HepG2 (cell line): ENCODE results near the gene ADAMTS20. TPM values are rescaled to one million over a fixed set of nuclear protein-coding genes. Genes with fewer than 3 reads are reported as not detected.

ENCODE experiments used
- ATAC-seq: fragments of 200-7000 bp; cut with Tn5 transposase; 3 replicates; pipeline ENCODE4 v1.9.1; 2020; ENCODE audit warnings: mild to moderate bottlenecking, moderate library complexity
- BruUV-seq: library from RNA; stranded (reverse); fragments of 400-500 nt; replicated peaks from 2 replicates; lab custom pipeline; 2021; lab: Mats Ljungman, UMichigan
- CTCF ChIA-PET: fragments of 300-600 bp; formaldehyde crosslinking; extraction: SDS; loops from one replicate; lab custom pipeline; 2021; ENCODE audit warnings: low total read pairs, inconsistent platforms, low intra/inter-chr PET ratio; lab: Yijun Ruan, JAX
- POLR2A ChIA-PET: fragments of 350-600 bp; sonication (Branson Sonifier 250); formaldehyde crosslinking; loops from one replicate; lab custom pipeline; 2020; ENCODE audit warnings: antibody characterized with exemption, inconsistent platforms; lab: Yijun Ruan, JAX
- DNase-seq: peaks from one replicate; pipeline ENCODE4 v3.0.0-alpha.2; 2015; ENCODE audit warnings: low spot score
- FAIRE-seq: peaks from 3 replicates; lab custom pipeline; 2011; peaks lifted over from hg19 to GRCh38; lab: Jason Lieb, UNC
- H2AFZ ChIP-seq: one replicate; pipeline ENCODE4 v1.6.1; 2011; ENCODE audit warnings: low read length, inconsistent platforms
- H3K27ac ChIP-seq: fragments of 300-600 bp; 3 replicates; pipeline ENCODE4 v1.8.0; 2011; ENCODE audit warnings: mixed run types, mild to moderate bottlenecking, mixed read lengths, low read length, inconsistent platforms; ENCODE audit not compliant: insufficient read depth; ENCODE audit errors: extremely low read length
- H3K27me3 ChIP-seq, 2 experiments: fragments of 200-600 bp in 1 of 2; 2 replicates in 1 of 2; 3 replicates in 1 of 2; pipeline versions ENCODE4 v1.6.0 to v1.8.0; 2011; ENCODE audit warnings: low read length in 2 of 2, mild to moderate bottlenecking in 2 of 2, moderate library complexity in 2 of 2, inconsistent platforms in 1 of 2; ENCODE audit not compliant: insufficient read depth in 2 of 2, control insufficient read depth in 1 of 2
- H3K36me3 ChIP-seq, 2 experiments: fragments of 200-600 bp in 1 of 2; replicated peaks in 1 of 2; 2 replicates in 1 of 2; 3 replicates in 1 of 2; pipeline versions ENCODE4 v1.5.1 to v1.8.0; 2011; ENCODE audit warnings: low read length in 2 of 2, inconsistent platforms in 1 of 2; ENCODE audit not compliant: insufficient read depth in 2 of 2, control insufficient read depth in 1 of 2
- H3K4me1 ChIP-seq: 2 replicates; pipeline ENCODE4 v1.5.1; 2012; ENCODE audit warnings: low read length, inconsistent platforms; ENCODE audit not compliant: insufficient read depth
- H3K4me2 ChIP-seq: 2 replicates; pipeline ENCODE4 v1.6.0; 2011; ENCODE audit warnings: low read depth, low read length, inconsistent platforms
- H3K4me3 ChIP-seq, 3 experiments: fragments of 200-600 bp in 1 of 3; sonication (generic), shearing (Covaris generic) in 1 of 3; replicated peaks in 1 of 3; 2 replicates each; pipeline ENCODE4 v1.5.1; 2011 to 2016; ENCODE audit warnings: low read length in 3 of 3, inconsistent platforms in 2 of 3, low read depth in 2 of 3, mild to moderate bottlenecking in 2 of 3, control low read depth in 1 of 3, mixed read lengths in 1 of 3; ENCODE audit not compliant: insufficient read depth in 1 of 3
- H3K79me2 ChIP-seq: one replicate; pipeline ENCODE4 v1.6.1; 2011; ENCODE audit warnings: low read length, inconsistent platforms; ENCODE audit not compliant: insufficient read depth
- H3K9ac ChIP-seq: 2 replicates; pipeline ENCODE4 v1.6.0; 2011; ENCODE audit warnings: mild to moderate bottlenecking, low read depth, low read length, inconsistent platforms; ENCODE audit not compliant: insufficient read depth
- H3K9me3 ChIP-seq: 2 replicates; pipeline ENCODE4 v1.5.1; 2012; ENCODE audit warnings: mild to moderate bottlenecking, low read length
- H4K20me1 ChIP-seq: 2 replicates; pipeline ENCODE4 v1.6.0; 2011; ENCODE audit warnings: inconsistent platforms, mild to moderate bottlenecking, low read length, moderate library complexity; ENCODE audit not compliant: insufficient read depth
- AKAP8 ChIP-seq: sonication (generic); formaldehyde crosslinking; IDR thresholded peaks from 2 replicates; pipeline ENCODE4 v1.5.1; 2020; ENCODE audit warnings: mild to moderate bottlenecking, missing genetic modification reagents
- MAZ ChIP-seq, 2 experiments: sonication (generic) in 1 of 2; formaldehyde crosslinking in 1 of 2; IDR thresholded peaks; 2 replicates each; pipeline versions ENCODE4 v1.5.0 to v1.6.1; 2012 to 2020; ENCODE audit warnings: low read depth in 2 of 2, mild to moderate bottlenecking in 2 of 2, borderline replicate concordance in 1 of 2, improper control_type of control experiment in 1 of 2, low read length in 1 of 2, missing genetic modification reagents in 1 of 2, moderate library complexity in 1 of 2
- MBNL3 ChIP-seq: fragments of 250-450 bp; sonication (Bioruptor Pico); conservative IDR thresholded peaks from 2 replicates; pipeline ENCODE4 v1.8.0; 2022; ENCODE audit warnings: mild to moderate bottlenecking, inconsistent platforms
- THYN1 ChIP-seq: sonication (generic); formaldehyde crosslinking; IDR thresholded peaks from 2 replicates; pipeline ENCODE4 v1.8.1; 2023; ENCODE audit warnings: low read depth, mild to moderate bottlenecking, moderate library complexity, missing genetic modification reagents, borderline replicate concordance
- YEATS2 ChIP-seq: sonication (generic); formaldehyde crosslinking; IDR thresholded peaks from 2 replicates; pipeline ENCODE4 v1.4.0; 2020; ENCODE audit warnings: missing genetic modification reagents, borderline replicate concordance
- ZFYVE20 ChIP-seq: sonication (generic); formaldehyde crosslinking; IDR thresholded peaks from 2 replicates; pipeline ENCODE4 v1.8.0; 2023; ENCODE audit warnings: low read depth, mild to moderate bottlenecking, moderate library complexity, missing genetic modification reagents, borderline replicate concordance
- ZNF20 ChIP-seq: sonication (generic); formaldehyde crosslinking; IDR thresholded peaks from 2 replicates; pipeline ENCODE4 v1.4.0; 2020; ENCODE audit warnings: mild to moderate bottlenecking, moderate library complexity, missing genetic modification reagents
- ZSCAN12 ChIP-seq: sonication (generic); formaldehyde crosslinking; IDR thresholded peaks from 2 replicates; pipeline ENCODE4 v1.9.0; 2021; ENCODE audit warnings: mild to moderate bottlenecking, missing genetic modification reagents
- whole genome bisulfite sequencing: methylation state at CpG from one replicate; pipeline ENCODE4 v1.1.6; 2017; ENCODE audit warnings: low lambda C conversion rate; 5-methylcytosine and 5-hydroxymethylcytosine counted together
- in situ Hi-C: cut with HindIII; loops from 2 replicates; pipeline ENCODE4 v1.10.0; 2017; ENCODE audit warnings: low pct_unique_long_range_greater_than_20kb; ENCODE audit not compliant: extremely low pct_ligation_motif_present
- intact Hi-C: fragments of 100-400 bp; cut with micrococcal nuclease; formaldehyde crosslinking; loops from one replicate; pipeline ENCODE4 v1.10.0; 2022; ENCODE audit not compliant: unreplicated experiment
- polyA plus RNA-seq, 8 experiments: library from polyadenylated mRNA; depleted of rRNA in 3 of 8; stranded (reverse) in 7 of 8; unstranded in 1 of 8; fragments of >200 nt; fragmentation: Illumina TruSeq in 4 of 8; extraction: Trizol in 4 of 8; gene quantifications; 2 replicates each; pipeline versions ENCODE4 v1.2.1 to v1.2.3, GENCODE V29; 2011 to 2016; ENCODE audit warnings: low read depth in 4 of 8, missing spikeins in 1 of 8, mixed read lengths in 1 of 8; ENCODE audit not compliant: insufficient read depth in 1 of 8
- total RNA-seq, 5 experiments: library from RNA; depleted of rRNA; stranded (reverse); fragments of >200 nt; fragmentation: Illumina TruSeq; extraction: Trizol; gene quantifications; 2 replicates each; pipeline ENCODE4 v1.2.3, GENCODE V29; 2016; ENCODE audit warnings: low read depth in 1 of 5
- TF ChIP-seq, protein P1 (sequence below): sonication (generic); formaldehyde crosslinking; IDR thresholded peaks from 2 replicates; pipeline ENCODE4 v1.9.0; 2021; ENCODE audit warnings: missing genetic modification reagents, borderline replicate concordance
- TF ChIP-seq, protein P2 (sequence below): sonication (generic); formaldehyde crosslinking; IDR thresholded peaks from 2 replicates; pipeline ENCODE4 v1.5.0; 2020; ENCODE audit warnings: missing genetic modification reagents
- TF ChIP-seq, protein P3 (sequence below): sonication (generic); formaldehyde crosslinking; IDR thresholded peaks from 2 replicates; pipeline ENCODE4 v1.4.0; 2020; ENCODE audit warnings: missing genetic modification reagents
- TF ChIP-seq, protein P4 (sequence below): sonication (generic); formaldehyde crosslinking; IDR thresholded peaks from 2 replicates; pipeline ENCODE4 v1.8.0; 2022; ENCODE audit warnings: mild to moderate bottlenecking, missing genetic modification reagents, moderate library complexity
- TF ChIP-seq, protein P5 (sequence below): sonication (generic); formaldehyde crosslinking; IDR thresholded peaks from 2 replicates; pipeline ENCODE4 v1.4.0; 2020; ENCODE audit warnings: missing genetic modification reagents
- TF ChIP-seq, protein P6 (sequence below): IDR thresholded peaks from 2 replicates; pipeline ENCODE4 v1.6.1; 2016; ENCODE audit warnings: mild to moderate bottlenecking

The ADAMTS20 gene
- total and polyA plus RNA-seq, 2 of the 13 experiments (the other 11 are each of a cell fraction or from before 2014, with no cell fraction given) = not detected

DNA sequence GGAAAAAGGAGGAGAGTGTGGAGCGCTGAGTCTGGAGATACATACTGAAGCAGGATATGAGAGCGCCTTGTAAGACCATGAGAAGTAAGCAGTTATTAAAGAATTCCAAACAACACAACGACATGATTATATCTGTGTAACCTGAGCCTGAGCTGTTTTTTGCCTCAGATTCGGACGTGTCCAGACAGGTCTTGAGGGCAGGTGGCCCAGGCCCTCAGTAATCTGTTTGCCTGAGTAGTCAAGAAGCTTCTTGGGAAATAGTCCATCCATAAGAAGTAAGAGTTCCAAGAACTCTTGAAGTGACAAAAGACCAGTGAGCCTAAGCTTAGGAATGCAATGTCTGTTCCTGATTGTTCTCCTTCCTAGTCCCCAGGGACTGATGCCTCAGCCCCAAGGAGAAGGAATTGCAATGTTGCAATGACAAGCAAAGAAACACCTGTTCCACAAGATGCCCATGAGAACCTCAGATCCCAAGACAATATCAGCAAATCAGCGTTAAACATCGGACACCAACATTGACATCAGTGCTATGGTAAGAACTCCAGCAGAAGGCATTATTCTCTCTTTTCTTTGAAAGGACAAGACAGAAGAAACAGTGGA lies 34.7 kb upstream of the ADAMTS20 start:
- BruUV-seq = no TSS peak
- no peak overlapping the region for H3K4me2 ChIP-seq
- no peaks in the 10 kb centered on the region for H3K79me2 ChIP-seq
- FAIRE-seq (no peak), DNase-seq (no peak), ATAC-seq (no peak)
- H2AFZ ChIP-seq = no peak overlapping the region
- no peaks in the 10 kb centered on the region for H3K9me3 ChIP-seq
- 21% methylated on average over 7 of the region's 7 CpGs for WGBS
- ChIA-PET CTCF (no interaction called here), POLR2A (no interaction called here)
- H3K4me1 ChIP-seq = no peaks in the 10 kb centered on the region
- H3K9ac ChIP-seq = no peak overlapping the region
- H4K20me1 ChIP-seq = no peaks in the 10 kb centered on the region
- H3K27me3 ChIP-seq = no peaks in the 10 kb centered on the region
- no peak overlapping the region for H3K4me3 ChIP-seq
- no peak overlapping the region for H3K27ac ChIP-seq
- no peaks in the 10 kb centered on the region for H3K36me3 ChIP-seq
- in situ Hi-C loops = no loop called here
- intact Hi-C loops = no loop called here
- TF ChIP-seq THYN1 (CRISPR knock-in tag) = no peak
- TF ChIP-seq ZNF20 (CRISPR knock-in tag) = no peak
- TF ChIP-seq, protein P1, sequence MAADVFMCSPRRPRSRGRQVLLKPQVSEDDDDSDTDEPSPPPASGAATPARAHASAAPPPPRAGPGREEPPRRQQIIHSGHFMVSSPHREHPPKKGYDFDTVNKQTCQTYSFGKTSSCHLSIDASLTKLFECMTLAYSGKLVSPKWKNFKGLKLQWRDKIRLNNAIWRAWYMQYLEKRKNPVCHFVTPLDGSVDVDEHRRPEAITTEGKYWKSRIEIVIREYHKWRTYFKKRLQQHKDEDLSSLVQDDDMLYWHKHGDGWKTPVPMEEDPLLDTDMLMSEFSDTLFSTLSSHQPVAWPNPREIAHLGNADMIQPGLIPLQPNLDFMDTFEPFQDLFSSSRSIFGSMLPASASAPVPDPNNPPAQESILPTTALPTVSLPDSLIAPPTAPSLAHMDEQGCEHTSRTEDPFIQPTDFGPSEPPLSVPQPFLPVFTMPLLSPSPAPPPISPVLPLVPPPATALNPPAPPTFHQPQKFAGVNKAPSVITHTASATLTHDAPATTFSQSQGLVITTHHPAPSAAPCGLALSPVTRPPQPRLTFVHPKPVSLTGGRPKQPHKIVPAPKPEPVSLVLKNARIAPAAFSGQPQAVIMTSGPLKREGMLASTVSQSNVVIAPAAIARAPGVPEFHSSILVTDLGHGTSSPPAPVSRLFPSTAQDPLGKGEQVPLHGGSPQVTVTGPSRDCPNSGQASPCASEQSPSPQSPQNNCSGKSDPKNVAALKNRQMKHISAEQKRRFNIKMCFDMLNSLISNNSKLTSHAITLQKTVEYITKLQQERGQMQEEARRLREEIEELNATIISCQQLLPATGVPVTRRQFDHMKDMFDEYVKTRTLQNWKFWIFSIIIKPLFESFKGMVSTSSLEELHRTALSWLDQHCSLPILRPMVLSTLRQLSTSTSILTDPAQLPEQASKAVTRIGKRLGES = no peak
- TF ChIP-seq ZFYVE20 (CRISPR knock-in tag) = no peak
- TF ChIP-seq, protein P2, sequence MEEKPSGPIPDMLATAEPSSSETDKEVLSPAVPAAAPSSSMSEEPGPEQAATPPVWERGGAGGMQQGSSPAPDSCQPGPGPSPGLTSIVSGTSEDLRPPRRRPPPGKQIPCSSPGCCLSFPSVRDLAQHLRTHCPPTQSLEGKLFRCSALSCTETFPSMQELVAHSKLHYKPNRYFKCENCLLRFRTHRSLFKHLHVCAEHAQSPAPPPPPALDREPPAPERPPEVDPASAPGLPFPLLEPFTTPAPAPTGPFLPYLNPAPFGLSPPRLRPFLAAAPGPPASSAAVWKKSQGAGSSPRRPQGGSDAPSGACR (CRISPR knock-in tag) = no peak
- TF ChIP-seq, protein P3, sequence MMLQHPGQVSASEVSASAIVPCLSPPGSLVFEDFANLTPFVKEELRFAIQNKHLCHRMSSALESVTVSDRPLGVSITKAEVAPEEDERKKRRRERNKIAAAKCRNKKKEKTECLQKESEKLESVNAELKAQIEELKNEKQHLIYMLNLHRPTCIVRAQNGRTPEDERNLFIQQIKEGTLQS = no peak
- TF ChIP-seq MAZ (IDR thresholded peaks at IDR 0.05; ENCODE audit: borderline replicate concordance, low read depth, low read length) = no peak
- no peak for TF ChIP-seq MAZ (CRISPR knock-in tag; IDR thresholded peaks at IDR 0.05; ENCODE audit: low read depth)
- TF ChIP-seq, protein P4, sequence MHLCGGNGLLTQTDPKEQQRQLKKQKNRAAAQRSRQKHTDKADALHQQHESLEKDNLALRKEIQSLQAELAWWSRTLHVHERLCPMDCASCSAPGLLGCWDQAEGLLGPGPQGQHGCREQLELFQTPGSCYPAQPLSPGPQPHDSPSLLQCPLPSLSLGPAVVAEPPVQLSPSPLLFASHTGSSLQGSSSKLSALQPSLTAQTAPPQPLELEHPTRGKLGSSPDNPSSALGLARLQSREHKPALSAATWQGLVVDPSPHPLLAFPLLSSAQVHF (CRISPR knock-in tag) = no peak
- TF ChIP-seq, protein P5, sequence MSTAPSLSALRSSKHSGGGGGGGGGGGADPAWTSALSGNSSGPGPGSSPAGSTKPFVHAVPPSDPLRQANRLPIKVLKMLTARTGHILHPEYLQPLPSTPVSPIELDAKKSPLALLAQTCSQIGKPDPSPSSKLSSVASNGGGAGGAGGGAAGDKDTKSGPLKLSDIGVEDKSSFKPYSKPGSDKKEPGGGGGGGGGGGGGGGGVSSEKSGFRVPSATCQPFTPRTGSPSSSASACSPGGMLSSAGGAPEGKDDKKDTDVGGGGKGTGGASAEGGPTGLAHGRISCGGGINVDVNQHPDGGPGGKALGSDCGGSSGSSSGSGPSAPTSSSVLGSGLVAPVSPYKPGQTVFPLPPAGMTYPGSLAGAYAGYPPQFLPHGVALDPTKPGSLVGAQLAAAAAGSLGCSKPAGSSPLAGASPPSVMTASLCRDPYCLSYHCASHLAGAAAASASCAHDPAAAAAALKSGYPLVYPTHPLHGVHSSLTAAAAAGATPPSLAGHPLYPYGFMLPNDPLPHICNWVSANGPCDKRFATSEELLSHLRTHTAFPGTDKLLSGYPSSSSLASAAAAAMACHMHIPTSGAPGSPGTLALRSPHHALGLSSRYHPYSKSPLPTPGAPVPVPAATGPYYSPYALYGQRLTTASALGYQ (CRISPR knock-in tag) = no peak
- no peak for TF ChIP-seq ZSCAN12 (CRISPR knock-in tag)
- TF ChIP-seq, protein P6, sequence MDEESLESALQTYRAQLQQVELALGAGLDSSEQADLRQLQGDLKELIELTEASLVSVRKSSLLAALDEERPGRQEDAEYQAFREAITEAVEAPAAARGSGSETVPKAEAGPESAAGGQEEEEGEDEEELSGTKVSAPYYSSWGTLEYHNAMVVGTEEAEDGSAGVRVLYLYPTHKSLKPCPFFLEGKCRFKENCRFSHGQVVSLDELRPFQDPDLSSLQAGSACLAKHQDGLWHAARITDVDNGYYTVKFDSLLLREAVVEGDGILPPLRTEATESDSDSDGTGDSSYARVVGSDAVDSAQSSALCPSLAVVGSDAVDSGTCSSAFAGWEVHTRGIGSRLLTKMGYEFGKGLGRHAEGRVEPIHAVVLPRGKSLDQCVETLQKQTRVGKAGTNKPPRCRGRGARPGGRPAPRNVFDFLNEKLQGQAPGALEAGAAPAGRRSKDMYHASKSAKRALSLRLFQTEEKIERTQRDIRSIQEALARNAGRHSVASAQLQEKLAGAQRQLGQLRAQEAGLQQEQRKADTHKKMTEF (CRISPR knock-in tag) = no peak
- TF ChIP-seq AKAP8 (CRISPR knock-in tag) = no peak
- no peak for TF ChIP-seq YEATS2 (CRISPR knock-in tag)
- no peak for TF ChIP-seq MBNL3 (CRISPR knock-in tag)
